Right hindlimb (tissue), 1 donor: ENCODE data around the gene ZBTB2.
"Not testable (repeated sequence)": the region's sequence is repeated elsewhere in the genome, so short reads cannot be mapped to it uniquely, and the experiment has no call there.

Experiments used
- DNase-seq: peaks from one replicate; pipeline ENCODE4 v3.0.0-alpha.2; 2018

Gene ZBTB2

DNA sequence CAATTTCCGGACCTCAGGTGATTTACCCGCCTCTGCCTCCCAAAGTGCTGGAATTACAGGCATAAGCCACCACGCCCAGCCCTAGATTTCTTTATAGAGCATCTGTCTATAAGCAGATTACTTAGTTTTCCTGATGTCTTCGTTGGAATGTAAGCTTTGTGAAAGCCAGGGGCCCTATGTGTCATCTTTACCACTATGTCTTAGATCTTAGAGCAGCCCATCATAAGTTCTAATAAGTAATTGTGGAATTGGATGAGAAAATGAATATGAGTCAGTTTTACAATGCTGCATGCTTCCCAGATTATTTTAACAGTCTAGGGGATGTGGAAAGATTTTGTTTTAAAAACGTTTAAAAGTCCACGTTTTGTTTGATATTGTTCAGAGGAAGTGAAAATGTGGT lies 9.1 kb upstream of the ZBTB2 start:
- DNase-seq, result no peak

DNA sequence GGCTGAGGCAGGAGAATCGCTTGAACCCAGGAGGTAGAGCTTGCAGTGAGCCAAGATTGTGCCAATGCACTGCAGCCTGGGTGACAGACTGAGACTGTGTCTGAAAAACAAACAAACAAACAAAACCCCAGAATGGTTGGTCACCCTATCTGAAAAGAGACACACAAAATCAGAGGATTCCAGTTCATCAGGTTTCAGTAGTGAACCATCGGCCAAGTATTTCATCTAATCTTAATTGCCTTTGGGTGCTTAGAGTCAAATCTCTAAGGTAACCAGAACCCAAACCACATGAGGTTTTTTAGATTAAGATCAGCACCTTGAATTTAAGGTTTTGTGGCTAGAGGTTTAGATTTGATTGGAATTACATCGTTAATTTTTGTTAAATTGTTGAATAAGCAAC lies 8.3 kb upstream of the ZBTB2 start:
- no peak for DNase-seq

DNA sequence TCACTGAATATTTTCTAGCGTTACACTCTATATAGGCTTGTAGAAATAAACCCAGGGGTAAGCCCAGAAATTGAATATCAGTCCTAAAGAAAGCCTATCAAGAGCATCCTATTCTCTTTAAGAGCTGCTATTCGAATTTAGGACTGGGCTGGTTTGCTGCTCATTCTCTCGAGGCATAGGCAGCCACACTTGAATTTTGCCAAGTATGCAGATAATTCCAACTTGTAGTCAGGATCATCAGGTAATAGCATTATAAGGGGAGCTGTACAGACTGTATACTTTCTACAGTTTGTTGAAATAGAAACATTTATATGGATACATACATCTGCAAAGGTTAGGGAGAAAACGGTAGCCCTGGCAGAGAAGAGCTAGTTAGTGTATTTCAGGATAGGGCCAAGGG lies 2.1 kb upstream of the ZBTB2 start:
- no peak for DNase-seq

DNA sequence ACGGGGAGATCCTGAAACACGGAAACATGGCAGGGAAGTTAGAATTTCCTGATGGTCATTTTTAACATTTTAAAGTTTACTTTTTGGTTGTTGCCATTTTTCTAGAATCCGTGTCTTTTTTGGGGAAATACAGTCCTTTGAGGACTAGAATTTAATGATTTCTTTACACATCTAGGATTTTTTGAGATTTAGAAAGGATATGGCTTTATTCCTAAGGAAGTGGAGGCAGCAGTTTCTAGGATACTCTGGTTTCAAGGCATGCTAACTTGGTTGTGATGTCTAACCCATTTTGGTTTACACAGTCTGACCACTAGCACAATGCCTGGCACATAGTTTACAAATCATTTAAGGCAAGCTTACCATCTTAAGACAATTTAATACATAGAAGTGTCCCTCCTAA lies 1.1 kb upstream of the ZBTB2 start:
- no peak for DNase-seq

DNA sequence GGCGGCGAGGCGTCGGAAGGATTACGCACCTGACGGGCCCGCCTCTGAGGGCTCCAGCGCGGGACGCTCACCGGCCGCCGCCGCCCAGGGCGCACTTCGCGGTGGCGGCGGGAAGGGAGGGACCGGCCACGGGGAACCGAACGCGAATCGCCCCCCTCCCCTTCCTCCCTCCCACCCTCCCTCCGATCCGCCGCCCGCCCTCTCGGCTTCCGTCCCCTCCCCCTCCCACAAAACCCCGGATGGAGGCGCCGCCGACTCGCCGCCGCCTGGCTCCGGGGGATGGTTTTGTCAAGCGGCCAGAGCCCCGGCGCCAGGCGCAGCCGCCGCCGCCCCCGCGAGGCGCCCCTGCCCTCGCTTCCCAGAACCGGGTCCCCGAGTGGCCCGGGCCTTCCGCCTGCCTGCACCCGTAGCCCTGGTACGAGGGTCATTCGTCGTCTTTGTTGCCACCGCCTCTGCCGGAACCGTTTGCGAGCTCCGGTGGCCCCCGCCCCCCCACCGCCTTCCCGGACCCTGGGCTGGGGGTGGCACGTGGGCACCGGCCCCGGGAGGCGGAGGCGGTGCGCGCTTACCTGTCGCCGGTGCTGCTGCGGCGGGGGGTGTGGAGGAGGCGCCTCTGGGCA lies 398 bp downstream of the ZBTB2 start:
- DNase-seq, result peak; percentile 88

DNA sequence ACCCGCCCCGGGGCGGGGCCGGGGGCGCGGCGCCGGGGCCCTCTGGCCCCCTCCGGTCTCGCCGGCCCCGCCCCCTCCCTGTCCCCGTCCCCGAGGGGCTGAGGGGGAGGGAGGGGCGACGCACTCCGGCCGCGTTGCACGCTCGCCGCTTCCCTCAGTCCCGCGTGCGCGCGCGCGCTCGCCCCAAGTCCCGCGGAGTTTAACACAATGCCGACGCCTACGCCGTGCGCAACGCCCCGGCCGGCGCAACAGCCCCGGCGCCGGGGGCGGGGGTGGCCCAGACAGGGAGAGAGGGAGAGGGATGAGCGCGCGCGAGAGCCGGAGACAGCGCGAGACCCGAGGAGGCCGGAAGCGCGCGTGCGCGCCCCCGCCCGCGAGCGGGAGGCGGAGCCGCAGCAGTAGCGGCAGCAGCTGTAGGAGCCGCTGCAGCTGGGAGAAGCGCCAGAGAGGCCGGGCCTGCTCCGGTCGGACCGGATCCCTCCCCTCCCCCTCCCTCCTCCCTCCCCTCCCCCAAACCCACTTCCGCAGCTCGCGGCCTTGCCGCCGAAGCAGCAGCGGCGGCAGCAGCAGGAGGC lies 996 bp downstream of the ZBTB2 start:
- peak; percentile 99 for DNase-seq

DNA sequence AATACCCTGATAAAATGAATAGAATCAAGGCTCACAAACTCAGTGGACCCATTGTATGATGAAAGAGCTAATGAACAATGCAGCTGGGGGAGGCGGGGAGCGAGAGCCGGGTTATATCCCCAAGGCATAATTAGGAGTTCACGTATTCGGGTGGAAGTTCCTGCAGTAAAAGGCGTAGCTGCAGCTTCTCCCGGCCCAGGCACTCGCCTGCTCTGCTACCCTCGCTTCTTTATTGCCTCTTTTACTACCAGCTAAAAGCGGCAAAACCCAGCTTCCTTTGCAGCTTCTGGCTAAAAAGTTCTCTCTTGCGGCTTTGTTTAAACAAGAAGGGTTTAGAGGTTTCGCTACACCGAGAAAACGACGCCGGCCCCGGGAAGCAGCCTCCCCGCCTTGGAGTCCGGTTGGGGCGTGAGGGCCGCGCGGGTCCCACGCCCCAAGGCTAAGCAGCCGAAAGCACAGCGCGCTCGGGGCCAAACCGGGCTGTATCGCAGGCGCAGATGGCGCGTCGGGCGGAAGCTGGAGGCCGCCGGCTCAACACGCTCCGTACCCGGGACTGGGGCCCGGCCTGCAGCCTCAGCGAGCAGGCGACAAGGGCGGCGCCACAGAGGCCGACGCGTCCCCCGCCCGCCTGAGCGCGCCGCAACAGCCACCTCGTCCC lies 1.6 kb downstream of the ZBTB2 start:
- DNase-seq, result peak; percentile 78

DNA sequence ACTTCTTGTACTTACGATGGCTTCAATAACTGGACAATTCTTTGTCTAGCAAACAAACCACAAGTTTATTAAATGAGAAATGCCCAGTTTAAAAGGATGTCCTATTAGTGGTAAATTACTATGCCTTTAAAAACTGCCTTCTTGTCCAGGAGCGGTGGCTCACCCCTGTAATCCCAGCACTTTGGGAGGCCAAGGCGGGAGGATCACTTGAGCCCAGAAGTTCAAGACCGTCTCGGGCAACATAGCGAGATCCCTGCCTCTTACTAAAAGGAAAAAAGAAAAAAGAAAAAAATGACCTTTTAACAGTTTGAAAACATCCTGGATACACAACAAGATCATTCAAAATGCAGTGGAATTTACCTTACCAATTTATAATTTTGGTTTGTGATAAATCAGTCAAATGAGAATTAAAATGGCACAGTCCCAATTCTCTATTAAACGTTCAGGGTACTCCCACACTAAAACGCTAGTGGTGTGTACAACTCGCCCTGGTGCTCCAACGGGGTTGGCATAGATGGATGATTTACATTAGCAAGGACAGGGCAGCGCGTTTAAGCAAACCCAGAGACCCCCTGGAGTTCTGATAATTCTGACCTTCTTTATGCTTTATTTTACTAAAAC lies 2.3 kb downstream of the ZBTB2 start:
- DNase-seq, result no peak

DNA sequence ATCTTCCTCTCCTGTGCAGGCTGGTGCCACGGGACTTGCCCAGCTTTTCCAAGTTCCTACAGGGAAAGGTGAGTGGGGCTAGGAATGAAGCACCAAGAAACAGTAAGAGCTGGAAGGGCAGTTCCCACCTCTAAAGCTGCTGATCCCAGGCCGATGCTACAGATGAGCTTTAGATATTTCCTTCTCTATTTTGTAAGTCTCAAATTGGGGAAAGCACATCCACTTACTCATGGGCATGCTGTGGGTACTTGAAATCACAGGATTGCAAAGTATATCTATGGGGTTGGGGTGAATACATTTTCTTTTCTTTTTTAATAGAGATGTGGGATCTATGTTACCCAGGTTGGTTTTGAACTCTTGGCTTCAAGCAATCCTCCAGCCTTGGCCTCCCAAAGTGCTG lies 3.1 kb downstream of the ZBTB2 start:
- no peak for DNase-seq

DNA sequence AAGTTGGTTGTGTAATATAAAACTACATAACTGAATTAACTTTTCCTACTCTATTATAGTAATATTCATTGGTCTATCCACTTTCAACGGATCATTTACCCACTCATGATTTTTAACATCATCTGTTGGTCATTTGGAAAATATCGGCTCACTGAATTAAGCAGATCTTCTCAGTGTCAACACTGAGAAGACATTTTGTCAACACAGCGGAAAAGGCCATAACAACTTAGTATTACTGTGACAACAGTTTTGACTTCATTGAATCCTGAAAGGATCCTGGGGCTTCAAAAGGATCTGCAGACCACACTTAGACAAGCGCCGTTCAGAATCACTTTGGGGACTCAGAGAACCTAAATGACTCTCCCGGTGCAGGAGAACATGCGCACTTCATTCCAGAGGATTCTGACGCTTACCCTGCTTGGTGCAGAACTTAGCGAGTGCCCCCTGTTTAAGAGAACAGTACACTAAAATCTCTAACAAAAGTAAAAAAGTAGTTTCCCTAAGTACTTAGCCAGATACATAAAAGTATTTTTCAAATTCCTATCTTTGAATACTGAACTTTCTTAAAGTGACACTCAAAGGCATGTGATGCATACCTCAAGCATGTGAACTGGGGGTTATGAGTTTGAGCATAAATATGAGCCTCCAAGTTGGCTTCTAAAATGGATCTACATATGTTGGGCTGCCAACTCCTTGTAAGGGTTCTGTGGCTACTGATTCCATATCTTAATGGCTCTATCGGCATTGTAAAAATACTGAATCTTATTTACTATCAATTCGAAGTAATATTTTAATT lies 4.0 kb downstream of the ZBTB2 start:
- no peak for DNase-seq

DNA sequence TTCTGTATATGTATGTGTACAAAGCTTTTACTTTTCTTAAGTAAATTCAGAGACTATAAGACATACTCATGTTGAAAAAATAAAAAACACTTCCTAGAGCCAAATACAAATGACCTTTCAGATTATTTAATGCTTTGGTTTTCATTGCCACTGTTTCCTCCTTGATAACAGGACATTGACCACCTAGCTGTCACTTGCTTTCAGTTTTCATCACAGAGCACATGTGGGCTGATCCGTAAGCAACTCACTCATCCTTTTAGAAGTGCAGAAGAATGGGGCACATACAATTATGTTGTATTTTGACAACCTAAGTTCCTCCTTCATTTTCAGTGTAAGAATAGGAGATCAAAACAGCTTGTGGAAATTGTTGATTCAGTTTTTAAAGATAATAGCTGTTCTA lies 6.2 kb downstream of the ZBTB2 start:
- DNase-seq, result no peak

DNA sequence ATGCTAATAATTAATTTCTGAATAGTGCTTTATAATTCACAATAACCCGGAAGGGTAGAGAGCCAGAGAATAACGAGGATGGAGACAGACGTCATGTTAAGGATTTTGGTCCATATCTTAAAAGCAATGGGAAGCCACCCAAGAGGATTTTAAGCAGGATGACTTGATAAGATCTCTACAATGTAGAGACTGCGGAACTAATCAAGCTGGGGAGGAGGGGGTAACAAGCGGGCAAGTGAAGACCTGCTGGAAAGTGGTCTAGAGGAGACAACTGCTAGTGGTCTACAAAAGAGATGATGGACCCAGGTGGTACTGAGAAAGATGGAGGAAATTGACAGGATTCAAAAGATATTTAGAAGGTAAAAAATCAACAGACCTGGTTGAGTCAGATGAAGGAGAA lies 7.2 kb downstream of the ZBTB2 start:
- DNase-seq, result no peak

DNA sequence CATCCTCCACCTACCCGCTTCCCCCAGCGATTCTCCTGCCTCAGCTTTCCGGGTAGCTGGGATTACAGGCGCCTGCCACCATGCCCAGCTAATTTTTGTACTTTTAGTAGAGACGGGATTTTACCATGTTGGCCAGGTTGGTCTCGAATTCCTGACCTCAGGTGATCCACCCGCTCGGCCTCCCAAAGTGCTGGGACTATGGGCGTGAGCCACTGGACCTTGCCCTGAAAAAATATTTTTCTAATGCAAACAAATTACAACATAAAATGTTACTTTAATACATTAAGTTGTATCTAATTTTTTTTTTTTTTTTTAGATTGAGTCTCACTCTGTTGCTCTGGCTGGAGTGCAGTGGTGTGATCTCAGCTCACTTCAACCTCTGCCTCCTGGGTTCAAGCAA lies 8.7 kb downstream of the ZBTB2 start:
- DNase-seq, result not testable (repeated sequence)

DNA sequence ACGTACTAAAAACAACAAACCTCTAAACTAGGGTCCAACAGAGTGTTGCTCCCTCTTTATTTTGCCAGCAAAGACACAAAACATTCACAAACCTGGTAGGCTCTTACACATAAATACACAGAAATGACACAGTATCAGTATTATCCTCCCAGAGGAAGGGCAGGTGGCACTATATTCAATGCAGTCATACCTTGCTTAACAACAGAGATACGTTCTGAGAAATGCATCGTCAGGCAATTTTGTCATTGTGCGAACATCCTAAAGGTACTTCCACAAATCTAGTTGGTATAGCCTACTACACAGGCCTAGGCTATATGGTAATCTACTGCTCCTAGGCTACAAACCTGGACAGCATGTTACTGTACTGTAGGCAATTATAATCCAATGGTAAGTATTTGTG lies 9.6 kb downstream of the ZBTB2 start:
- DNase-seq, result no peak

DNA sequence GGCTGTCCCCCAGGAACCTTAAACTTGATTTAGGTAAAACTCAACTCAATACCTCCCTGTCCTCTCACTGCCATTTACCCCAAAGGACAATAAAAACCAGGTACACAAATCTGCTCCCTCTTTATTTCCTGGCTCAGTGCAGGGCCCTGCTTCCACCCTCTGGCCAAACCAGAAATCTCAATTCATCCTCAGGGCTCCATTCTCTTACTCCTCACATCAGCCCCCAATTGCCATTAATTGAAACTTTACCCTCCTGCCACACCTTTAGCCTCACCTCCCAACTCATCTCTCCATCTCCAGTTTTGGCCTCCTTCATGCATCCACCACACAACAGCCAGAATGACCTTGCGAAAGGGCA lies 10.5 kb downstream of the ZBTB2 start:
- DNase-seq, result no peak

DNA sequence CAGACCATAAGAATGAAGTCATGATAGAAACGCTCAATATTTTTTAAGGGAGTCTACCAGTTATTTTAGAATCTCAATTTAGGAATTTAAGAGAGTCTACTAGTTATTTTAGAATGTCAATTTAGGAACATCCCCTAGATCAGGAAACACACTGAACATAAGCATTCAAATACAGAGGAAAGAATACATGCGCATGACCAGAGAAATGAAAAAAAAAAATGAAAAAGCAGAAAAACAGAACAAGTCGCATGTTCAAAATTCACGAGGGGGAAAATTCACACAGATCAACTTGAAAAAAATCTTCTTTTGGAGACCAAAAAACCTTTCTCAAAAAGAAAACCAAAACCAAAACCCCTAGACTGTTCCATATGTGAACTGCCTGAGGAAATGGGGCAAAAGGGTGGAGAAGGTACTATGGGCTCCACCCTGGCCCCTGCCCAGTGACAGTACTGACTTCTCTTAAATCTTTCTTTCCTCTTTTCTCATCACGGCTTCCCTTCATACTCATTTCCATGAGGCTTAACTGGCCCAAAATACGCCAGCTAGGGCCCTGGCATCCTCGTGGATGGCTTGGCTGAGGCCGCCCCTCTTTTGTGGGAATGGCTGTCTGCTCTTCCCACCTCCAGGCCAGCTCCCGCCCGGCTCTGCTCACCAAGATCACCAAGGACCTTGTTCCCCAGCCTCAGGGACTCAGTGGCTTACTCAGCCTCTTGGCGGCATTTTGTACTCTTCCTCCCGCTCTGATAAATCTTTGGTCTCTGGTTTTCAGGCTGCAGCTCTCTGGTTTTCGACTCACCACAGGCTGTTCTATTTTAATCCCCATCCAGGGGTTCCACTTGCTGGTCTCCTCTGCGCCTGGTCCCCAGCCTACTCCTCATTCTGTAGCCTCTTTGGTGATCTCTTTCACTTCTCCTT lies 11.2 kb downstream of the ZBTB2 start:
- no peak for DNase-seq

DNA sequence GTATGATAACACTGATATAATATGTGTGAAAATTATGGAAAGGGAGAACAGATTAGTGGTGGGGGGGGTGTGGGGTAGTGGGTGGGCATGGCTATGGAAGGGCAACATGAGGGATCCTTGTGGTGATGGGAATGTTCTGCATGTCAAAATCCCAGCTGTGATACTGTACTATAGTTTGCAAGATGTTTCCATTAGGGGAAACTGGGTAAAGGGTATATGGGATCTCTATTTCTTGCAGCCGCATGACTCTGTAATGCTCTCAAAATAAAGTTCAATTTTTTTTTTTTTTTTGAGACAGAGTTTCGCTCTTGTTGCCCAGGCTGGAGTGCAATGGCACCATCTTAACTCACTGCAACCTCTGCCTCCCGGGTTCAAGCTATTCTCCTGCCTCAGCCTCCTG lies 14.3 kb downstream of the ZBTB2 start:
- no peak for DNase-seq

DNA sequence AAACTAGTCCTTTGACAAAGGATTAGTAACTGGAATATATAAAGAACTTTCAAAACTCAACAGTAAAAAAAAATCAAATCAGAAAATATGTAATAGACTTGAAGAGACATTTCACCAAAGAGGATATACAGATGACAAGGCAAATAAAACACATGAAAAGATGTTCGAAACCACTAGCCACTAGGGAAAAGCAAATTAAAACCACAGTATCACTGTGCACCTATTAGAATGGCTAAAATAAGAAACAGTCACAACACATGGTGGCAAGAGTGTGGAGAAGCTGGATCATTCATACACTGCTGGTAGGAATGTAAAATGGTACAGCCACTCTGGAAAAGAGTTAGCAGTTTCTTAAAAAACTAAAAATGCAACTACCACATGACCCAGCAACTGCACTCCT lies 14.9 kb downstream of the ZBTB2 start:
- no peak for DNase-seq

DNA sequence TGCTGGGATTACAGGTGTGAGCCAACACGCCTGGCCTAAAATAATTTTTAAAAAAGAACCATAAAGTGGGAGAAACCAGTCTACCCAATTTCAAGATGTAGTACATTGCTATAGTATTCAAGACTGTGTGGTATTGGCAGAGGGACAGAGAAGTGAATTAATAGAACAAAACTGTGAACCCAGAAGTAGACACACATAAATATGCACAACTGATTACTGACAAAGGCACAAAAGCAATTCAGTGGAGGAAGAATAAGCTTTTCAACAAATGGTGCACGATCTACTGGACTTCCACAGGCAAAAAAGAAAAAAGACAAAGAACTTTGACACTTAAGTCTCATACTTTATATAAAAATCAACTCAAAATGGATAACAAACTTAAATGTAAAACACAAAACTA lies 15.5 kb downstream of the ZBTB2 start:
- DNase-seq, result no peak

DNA sequence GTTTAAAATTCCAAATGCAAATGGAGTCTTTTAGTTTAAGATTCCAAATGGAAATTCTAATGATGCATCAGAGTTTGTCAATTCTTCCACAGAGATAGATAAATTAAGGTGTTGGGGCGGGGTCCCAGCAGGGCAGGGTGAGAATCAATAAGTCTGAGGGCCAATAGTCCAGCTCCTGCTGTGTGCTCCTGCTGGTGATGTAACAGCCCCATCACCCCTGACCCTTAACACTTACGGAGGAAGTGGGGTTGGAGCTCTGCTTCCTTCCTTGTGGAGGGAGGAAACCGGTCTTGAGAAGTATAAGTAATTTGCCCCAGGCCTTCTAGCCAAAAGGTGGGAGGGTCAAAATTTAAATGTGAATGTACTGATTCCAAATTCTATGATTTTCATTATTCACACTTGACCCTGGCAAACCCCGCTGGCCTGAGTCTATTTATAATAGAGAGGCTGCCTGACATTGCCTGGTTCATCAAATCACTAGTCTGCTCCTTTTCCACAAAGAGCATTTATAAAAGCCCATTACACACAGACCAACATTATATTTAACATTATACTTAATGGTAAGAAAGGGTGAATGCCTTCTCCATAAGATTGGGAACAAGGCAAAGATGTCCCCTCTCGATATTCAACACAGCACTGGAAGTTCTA lies 17.2 kb downstream of the ZBTB2 start:
- DNase-seq, result no peak

DNA sequence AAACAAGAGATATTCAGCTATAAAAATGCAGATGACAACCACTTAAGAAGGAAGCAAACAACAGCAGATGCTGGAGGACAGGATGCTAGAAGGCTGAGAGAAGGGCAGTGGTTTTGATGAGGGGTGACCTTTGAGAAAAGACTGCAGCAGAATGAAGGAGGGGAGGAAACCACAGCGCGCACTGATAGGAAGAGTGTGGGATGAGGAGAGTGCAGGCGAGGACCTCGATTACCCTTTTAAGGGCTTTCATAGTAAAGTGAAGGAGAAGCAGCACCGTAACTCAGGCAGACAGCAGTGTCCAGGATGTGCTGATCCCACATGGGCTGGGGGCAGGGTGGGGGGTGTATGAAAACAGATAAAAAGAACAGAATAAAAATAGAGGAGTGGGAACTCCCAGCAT lies 19.2 kb downstream of the ZBTB2 start:
- no peak for DNase-seq

DNA sequence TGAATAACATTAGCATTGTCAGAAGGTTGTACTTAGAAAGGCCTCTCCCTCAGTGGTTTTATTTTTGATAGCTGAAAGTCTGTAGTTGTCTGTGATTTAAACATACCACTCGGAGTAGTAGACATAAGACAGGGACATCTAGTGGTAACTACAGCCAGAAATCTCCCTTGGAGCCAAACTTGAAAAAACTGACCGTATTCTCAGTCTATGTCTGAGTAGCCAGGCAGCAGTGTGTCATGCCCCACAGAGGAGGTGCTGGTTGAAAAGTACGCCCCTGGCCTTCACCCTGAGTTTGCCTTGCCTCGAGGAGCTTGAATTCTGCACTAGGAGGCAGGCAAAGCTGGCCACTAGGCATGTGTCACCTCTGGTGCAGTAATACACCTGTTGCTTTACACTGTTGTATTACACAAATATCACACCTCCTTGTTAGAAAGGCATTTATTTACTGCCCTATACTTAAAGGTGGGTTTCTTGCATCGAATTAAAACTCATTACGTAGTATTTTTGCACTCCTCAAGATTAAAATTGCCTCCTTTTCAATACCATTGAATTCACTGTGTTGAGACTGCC lies 20.8 kb downstream of the ZBTB2 start:
- no peak for DNase-seq
